WTC11 (cell line): ENCODE results near the gene HMGCS1. TPM values are rescaled to one million over a fixed set of nuclear protein-coding genes. Genes with fewer than 3 reads are reported as not detected.

Experiments used
- ATAC-seq: fragments of 200-7000 bp; cut with Tn5 transposase; 2 replicates; pipeline ENCODE4 v1.10.0; 2021; ENCODE audit warnings: mild to moderate bottlenecking, moderate library complexity
- CTCF ChIA-PET: fragments of 300-600 bp; sonication (Branson Sonifier 250); formaldehyde crosslinking; loops from one replicate; lab custom pipeline; 2021; ENCODE audit warnings: antibody characterized with exemption; lab: Charles Lee
- POLR2A ChIA-PET: fragments of 350-600 bp; sonication (Branson Sonifier 250); formaldehyde crosslinking; loops from one replicate; lab custom pipeline; 2021; ENCODE audit warnings: antibody characterized with exemption; lab: Charles Lee
- DNase-seq: peaks from one replicate; pipeline ENCODE4 v3.0.0; 2021; ENCODE audit warnings: low spot score
- H3K27ac Mint-ChIP-seq: 2 replicates; pipeline ENCODE4 v1.8.0; 2021; ENCODE audit warnings: mixed read lengths
- H3K27me3 Mint-ChIP-seq: 2 replicates; pipeline ENCODE4 v1.8.0; 2021; ENCODE audit warnings: low read depth, mild to moderate bottlenecking, moderate library complexity, mixed read lengths
- H3K36me3 Mint-ChIP-seq: 2 replicates; pipeline ENCODE4 v1.8.0; 2021; ENCODE audit warnings: mixed read lengths
- H3K4me1 Mint-ChIP-seq: 2 replicates; pipeline ENCODE4 v1.8.0; 2022; ENCODE audit warnings: mixed read lengths
- H3K4me3 Mint-ChIP-seq: 2 replicates; pipeline ENCODE4 v1.8.0; 2021; ENCODE audit warnings: mild to moderate bottlenecking, moderate library complexity, mixed read lengths
- H3K9me3 Mint-ChIP-seq: 2 replicates; pipeline ENCODE4 v1.8.0; 2021; ENCODE audit warnings: mixed read lengths
- CDX4 ChIP-seq: fragments of 250-450 bp; sonication (Bioruptor Pico); IDR thresholded peaks from 2 replicates; pipeline ENCODE4 v1.9.0; 2021; ENCODE audit warnings: moderate library complexity, mild to moderate bottlenecking, inconsistent platforms, borderline replicate concordance
- CTCF ChIP-seq: fragments of 200-600 bp; IDR thresholded peaks from 2 replicates; pipeline ENCODE4 v1.8.0; 2022; ENCODE audit warnings: antibody characterized with exemption
- E2F1 ChIP-seq: sonication (generic); formaldehyde crosslinking; IDR thresholded peaks from 2 replicates; pipeline ENCODE4 v1.8.0; 2022; ENCODE audit warnings: mild to moderate bottlenecking, missing genetic modification reagents
- E2F4 ChIP-seq: sonication (generic); formaldehyde crosslinking; IDR thresholded peaks from 2 replicates; pipeline ENCODE4 v1.8.1; 2022; ENCODE audit warnings: low read depth, mild to moderate bottlenecking, moderate library complexity, missing genetic modification reagents, borderline replicate concordance
- FOXJ3 ChIP-seq: sonication (generic); formaldehyde crosslinking; IDR thresholded peaks from 2 replicates; pipeline ENCODE4 v1.9.0; 2021; ENCODE audit warnings: missing genetic modification reagents, mild to moderate bottlenecking, borderline replicate concordance
- FOXP4 ChIP-seq: sonication (generic); formaldehyde crosslinking; IDR thresholded peaks from 2 replicates; pipeline ENCODE4 v1.8.0; 2022; ENCODE audit warnings: mild to moderate bottlenecking, missing genetic modification reagents
- GTF2I ChIP-seq: fragments of 250-450 bp; sonication (Bioruptor Pico); conservative IDR thresholded peaks from 2 replicates; pipeline ENCODE4 v1.4.0; 2021; ENCODE audit warnings: mild to moderate bottlenecking
- IRF2 ChIP-seq: sonication (generic); formaldehyde crosslinking; IDR thresholded peaks from 2 replicates; pipeline ENCODE4 v1.8.0; 2022; ENCODE audit warnings: low read depth, missing genetic modification reagents, borderline replicate concordance
- NFYB ChIP-seq: sonication (generic); formaldehyde crosslinking; conservative IDR thresholded peaks from 2 replicates; pipeline ENCODE4 v1.8.0; 2022; ENCODE audit warnings: low read depth, missing genetic modification reagents
- NR1H2 ChIP-seq: sonication (generic); formaldehyde crosslinking; IDR thresholded peaks from 2 replicates; pipeline ENCODE4 v1.9.0; 2021; ENCODE audit warnings: mild to moderate bottlenecking, moderate library complexity, missing genetic modification reagents
- NR3C1 ChIP-seq: sonication (generic); formaldehyde crosslinking; conservative IDR thresholded peaks from 2 replicates; pipeline ENCODE4 v1.8.1; 2023; ENCODE audit warnings: low read depth, mild to moderate bottlenecking, missing genetic modification reagents
- PREB ChIP-seq: sonication (generic); formaldehyde crosslinking; IDR thresholded peaks from 2 replicates; pipeline ENCODE4 v1.8.1; 2022; ENCODE audit warnings: mild to moderate bottlenecking, missing genetic modification reagents, moderate library complexity, borderline replicate concordance
- SMAD3 ChIP-seq: sonication (generic); formaldehyde crosslinking; IDR thresholded peaks from 2 replicates; pipeline ENCODE4 v1.8.0; 2022; ENCODE audit warnings: missing genetic modification reagents, mild to moderate bottlenecking, borderline replicate concordance
- SOX15 ChIP-seq: fragments of 250-450 bp; sonication (Bioruptor Pico); IDR thresholded peaks from 2 replicates; pipeline ENCODE4 v1.9.0; 2021; ENCODE audit warnings: mild to moderate bottlenecking
- TEAD1 ChIP-seq: sonication (generic); formaldehyde crosslinking; IDR thresholded peaks from 2 replicates; pipeline ENCODE4 v1.8.0; 2022; ENCODE audit warnings: mild to moderate bottlenecking, missing genetic modification reagents
- ZBTB21 ChIP-seq: sonication (generic); formaldehyde crosslinking; IDR thresholded peaks from 2 replicates; pipeline ENCODE4 v1.8.1; 2023; ENCODE audit warnings: mild to moderate bottlenecking, missing genetic modification reagents, borderline replicate concordance
- ZNF317 ChIP-seq: sonication (generic); formaldehyde crosslinking; IDR thresholded peaks from 2 replicates; pipeline ENCODE4 v1.8.1; 2023; ENCODE audit warnings: low read depth, mild to moderate bottlenecking, moderate library complexity, missing genetic modification reagents, borderline replicate concordance
- ZNF416 ChIP-seq: fragments of 250-450 bp; sonication (Bioruptor Pico); IDR thresholded peaks from 2 replicates; pipeline ENCODE4 v1.9.0; 2021; ENCODE audit warnings: mild to moderate bottlenecking, inconsistent platforms
- ZNF532 ChIP-seq: fragments of 250-450 bp; sonication (Bioruptor Pico); IDR thresholded peaks from 2 replicates; pipeline ENCODE4 v1.9.0; 2021; ENCODE audit warnings: mild to moderate bottlenecking, borderline replicate concordance
- total RNA-seq: library from RNA; stranded (reverse); gene quantifications from 3 replicates; pipeline ENCODE4 v1.2.3, GENCODE V29; 2021

The HMGCS1 gene
- total RNA-seq, 1 experiment from 2014 or later: 199 TPM

GRCh38 chr5:43353668-43354067 is 40.5 kb upstream of the HMGCS1 start (continued):
- TF ChIP-seq FOXP4 (no peak), NFYB (CRISPR knock-in tag) (no peak), CTCF (no peak), E2F4 (no peak), SMAD3 (CRISPR knock-in tag) (no peak), NR3C1 (CRISPR knock-in tag) (no peak), ZNF317 (CRISPR knock-in tag) (no peak), ZBTB21 (CRISPR knock-in tag) (no peak), NR1H2 (no peak), ZNF416 (CRISPR knock-in tag) (no peak), GTF2I (CRISPR knock-in tag) (no peak), SOX15 (CRISPR knock-in tag) (no peak)
- TF ChIP-seq, all 79 proteins: peak for 0

GRCh38 chr5:43352915-43353314 is 39.7 kb upstream of the HMGCS1 start:
- ATAC-seq (no peak), DNase-seq (no peak)
- POLR2A ChIA-PET: no interaction called here
- Mint-ChIP-seq H3K4me3 (no peak overlapping the region), H3K36me3 (no peaks in the 10 kb centered on the region), H3K27me3 (peaks cover 3% of the 10 kb centered on the region; the same call in 1 of the 2 replicates), H3K9me3 (peaks cover 10% of the 10 kb centered on the region), H3K27ac (no peak overlapping the region), H3K4me1 (no peaks in the 10 kb centered on the region)
- CTCF ChIA-PET: interaction anchor here (0.8 kb wide), 1 partner anchor 37 kb away, joined by 4 read pairs; no protein-coding TSS in a partner anchor
- TF ChIP-seq NR1H2 (no peak), E2F4 (no peak), IRF2 (CRISPR knock-in tag) (no peak), TEAD1 (no peak), E2F1 (no peak), FOXJ3 (CRISPR knock-in tag) (no peak), PREB (CRISPR knock-in tag) (no peak), CDX4 (no peak), FOXP4 (no peak), ZNF532 (CRISPR knock-in tag) (no peak)
